GM18858 (cell line): ENCODE measurements around the gene ZNF283.

Experiments used
- ATAC-seq: cut with Tn5 transposase; IDR thresholded peaks from one replicate; pipeline ENCODE4 v1.9.1; 2021; ENCODE audit not compliant: unreplicated experiment

ZNF283 gene

DNA sequence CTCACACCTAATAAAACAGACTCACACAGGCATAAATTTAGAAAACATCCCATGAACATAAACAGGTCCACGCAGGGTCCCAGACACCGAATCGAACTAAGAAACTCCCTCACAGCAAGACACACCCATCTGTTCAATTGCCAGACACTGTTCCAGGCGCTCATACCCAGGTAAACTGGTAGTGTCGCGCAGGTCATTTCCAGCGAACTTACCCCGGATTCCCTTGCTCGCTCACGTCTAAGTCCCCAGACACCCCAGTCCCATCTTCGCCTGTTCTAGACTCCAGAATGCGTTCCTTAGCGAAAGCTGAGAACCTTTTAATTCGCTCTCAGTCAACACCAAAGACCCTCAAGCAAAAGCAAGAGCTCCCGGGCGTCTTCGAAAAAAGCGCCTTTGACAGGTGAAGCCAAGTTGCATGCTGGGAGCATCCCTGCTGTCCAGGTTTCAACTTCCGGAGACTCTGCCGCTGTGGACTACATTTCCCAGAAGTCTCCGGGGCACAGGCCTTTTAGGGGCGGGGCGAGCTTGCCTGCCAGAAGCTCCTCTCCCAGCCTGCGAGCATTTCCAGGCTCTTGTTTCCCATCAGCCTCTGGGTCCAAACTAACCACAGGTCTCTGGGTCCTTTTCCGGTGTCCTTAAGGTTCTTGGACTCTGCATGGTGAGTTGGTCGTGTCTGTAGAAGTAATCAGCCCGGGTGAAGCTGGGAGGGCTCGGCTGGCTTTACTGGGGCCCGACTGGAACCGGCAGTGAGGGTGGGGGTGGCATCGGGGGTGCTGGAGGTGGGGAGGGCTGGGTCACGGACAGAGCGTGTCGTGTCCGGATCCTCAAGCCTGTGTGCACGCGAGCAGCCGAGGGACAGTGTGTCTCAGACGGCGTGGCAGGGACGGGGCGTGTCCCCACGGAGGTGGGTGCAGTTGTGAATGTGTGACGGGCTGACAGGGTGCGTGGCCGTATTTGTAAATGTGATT, at the start of gene ZNF283:
Gene ZNF283 (plus strand): TSS at position 535 of the 968 bp plus-strand sequence. CDS start 6,184 bp downstream, outside the sequence.
- peak; percentile 72 for ATAC-seq

DNA sequence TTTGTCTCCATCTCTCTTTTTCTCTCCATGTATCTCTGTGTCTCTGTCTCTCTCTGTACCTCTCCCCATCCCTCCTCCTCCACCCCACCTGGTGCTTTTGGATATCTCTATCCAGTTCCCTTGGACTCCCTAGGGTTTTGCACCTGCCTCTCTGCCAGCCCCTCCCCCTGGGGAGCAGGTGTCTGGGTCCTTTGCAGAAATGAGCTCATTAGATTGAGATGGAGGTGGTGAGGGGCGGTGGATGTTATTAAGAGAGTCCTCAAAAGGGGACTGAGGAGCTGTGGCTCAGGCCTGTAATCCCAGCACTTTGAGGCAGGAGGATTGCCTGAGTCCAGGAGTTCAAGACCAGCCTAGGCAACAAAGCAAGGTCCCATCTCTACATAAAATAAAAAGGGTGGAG, 48.5 kb upstream of the ZNF283 start:
- no peak for ATAC-seq

DNA sequence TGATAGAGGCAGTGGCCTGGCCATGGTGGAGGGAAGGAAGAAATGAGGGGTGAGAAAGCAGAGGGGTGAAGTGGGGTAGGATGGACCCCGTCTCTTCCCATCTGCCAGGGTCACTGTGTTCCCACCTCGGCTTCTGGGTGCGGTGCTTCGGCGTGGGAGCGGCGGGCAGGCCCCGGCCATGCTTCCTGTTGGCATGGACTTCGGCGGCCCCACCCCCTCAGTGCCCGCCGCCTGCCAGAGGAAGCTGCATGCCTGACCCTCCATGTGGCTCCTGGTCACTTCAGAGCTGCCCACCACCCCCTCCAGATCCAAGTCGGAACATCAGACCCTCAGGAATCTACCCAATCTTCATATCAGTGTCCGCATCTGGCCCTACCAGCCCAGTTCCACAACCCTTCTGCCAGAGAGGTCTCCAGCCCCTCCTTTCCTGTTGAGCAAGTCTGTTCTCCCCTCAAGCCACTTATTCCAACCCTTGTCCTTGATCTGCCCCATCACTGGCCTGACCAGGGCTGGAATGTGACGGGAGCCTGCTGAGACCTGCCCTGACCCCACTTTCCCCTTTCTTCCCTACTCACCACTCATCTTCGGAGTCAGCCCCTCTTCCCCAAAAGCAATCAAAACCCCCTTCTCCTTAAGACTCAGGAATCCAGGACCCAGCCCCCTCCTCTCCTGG, 47.8 kb upstream of the ZNF283 start:
- no peak for ATAC-seq

DNA sequence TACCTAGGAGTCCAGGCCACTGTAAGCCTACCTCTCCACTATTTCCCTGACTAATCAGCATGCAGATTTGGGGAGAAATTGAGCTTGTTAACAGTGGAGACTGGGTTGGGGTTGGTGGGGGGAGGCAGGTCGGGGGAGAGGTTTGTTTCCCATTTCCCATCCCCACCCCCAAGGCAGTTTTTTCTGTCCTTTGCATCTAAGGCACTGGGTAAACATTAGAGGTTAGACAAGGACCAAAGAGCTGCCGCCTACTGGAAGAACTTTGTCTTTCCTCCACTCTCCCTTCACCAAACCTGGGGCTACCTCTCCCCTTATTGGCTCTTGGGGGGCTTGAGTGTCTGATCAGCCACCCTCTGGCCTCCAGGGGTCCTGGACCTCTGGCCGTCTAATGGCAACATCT, 47.3 kb upstream of the ZNF283 start:
- no peak for ATAC-seq

DNA sequence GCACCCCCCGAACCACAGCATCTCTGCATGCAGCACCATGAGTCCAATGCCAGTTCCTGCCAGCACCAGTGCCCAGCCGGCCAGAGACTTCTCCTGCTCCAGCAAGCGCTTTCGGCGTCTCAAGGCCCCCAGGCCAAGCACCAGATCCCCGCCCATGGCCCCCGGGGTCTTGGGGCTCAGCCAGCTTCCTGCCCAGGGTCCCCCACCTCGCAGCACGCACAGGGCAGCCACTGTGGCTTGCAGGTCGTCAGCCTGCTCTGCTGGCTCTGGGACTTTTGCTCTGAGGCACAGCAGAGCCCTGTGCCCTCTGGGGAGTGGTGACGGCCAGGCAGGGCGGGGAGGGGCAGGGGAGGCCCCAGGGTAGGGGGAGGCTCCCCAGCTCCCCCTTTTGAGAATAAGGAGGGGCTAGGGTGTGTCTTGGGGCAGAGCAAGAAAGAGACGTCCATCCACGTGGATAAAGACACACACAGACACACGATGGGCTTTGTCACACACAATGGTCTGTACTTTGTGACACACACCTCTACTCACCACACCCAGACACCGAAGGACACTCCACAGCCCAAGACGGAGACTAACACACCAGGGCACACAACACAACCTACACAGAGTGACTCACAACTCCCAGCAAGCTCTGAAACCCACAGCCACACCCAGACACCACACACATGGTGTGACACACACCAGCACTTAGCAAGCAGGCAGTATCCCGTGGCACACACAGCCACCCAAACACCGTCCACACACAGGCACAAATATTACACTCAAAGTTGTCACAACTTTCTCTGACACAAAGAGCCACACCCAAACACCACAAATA, 46.2 kb upstream of the ZNF283 start, which contains the start of gene KCNN4:
Gene KCNN4 (minus strand): TSS at position 268 of the 820 bp plus-strand sequence. CDS start 112 bp downstream, at position 156.
- no peak for ATAC-seq

DNA sequence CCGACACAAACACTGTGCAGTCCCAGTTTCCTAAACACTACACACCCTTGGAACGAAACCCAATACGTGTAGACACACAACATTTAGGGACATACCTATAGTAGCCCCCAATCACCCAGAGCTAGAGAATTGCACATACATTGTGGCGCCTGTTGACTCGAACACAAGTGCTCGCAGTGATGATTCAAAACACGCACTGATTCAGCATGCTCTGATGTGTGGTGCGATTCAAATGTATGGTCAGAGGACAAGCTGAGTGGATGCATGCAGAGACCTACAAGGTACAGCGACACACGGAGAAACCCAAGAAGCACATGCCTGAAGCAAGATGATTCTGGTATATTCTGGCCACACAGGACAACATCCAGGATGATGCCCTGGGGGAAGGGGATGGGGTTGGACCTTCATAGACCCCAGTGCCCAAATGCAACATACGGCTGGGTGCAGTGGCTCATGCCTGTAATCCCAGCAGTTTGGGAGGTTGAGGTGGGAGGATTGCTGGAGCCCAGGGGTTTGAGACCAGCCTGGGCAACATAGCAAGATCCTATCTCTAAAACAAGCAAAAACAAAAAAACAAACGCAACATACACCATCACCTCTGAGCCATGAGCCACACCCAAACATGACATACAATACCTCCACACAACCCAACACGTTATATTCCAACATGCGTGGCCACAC, 45.4 kb upstream of the ZNF283 start:
- ATAC-seq: no peak

DNA sequence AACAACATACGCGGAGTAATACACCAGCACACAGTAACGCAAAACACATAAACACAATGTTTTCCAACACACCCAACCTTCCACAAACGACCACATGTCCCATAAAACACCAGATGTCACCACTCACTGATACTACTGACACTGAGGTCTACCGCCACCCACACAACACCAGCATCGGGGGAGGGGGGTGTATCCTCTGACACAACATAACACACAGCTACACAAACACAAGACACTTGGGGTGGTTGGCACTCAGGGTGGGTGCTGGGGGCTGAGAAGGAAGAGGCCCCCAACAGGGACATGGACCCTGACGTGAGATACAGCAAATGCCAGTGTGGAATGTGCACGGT, 44.8 kb upstream of the ZNF283 start:
- ATAC-seq: no peak

DNA sequence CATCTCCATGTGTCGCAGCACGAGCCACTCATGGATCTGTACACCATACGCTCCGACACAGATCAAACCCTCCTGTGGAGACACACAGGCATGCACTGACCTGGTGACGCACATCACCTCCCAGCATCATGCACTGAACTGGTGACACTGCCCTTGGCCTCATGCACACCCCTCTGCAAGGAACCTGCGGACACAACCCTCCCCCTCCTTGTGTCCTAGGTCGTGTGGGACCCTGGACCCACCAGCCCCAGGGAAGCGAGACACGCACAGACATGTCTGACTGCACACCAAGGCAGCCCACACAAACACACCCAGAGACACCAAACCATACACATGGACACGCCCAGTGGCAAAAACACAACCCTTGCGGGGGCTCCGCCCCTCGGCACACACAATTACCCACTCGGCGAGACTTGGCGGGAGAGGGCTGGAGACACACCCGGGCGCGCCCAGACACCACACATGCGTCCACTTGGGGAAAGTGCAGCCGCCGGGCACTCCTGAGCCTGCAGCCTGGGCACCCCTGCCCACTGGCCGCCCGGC, 44.4 kb upstream of the ZNF283 start:
- no peak for ATAC-seq

DNA sequence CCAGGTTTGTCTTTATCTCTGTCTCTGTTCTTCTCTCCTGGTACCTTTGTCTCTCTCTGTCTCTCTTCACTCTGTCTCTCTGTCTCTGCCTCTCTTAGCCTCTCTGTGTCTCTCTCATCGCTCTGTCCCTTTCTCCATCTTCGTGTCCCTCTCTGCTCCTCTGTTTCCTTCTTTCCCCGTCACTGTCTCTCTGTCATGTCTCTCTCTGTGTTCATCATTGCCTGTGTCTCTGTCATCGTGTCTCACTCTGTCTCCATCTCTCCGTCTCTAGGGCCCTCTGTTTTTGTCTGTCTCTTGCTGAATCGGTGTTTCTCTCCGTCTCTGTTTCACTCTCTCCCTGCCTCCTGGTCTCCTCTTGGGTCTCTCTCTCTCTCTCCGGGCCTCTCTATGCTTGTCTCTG, 43.5 kb upstream of the ZNF283 start:
- no peak for ATAC-seq

DNA sequence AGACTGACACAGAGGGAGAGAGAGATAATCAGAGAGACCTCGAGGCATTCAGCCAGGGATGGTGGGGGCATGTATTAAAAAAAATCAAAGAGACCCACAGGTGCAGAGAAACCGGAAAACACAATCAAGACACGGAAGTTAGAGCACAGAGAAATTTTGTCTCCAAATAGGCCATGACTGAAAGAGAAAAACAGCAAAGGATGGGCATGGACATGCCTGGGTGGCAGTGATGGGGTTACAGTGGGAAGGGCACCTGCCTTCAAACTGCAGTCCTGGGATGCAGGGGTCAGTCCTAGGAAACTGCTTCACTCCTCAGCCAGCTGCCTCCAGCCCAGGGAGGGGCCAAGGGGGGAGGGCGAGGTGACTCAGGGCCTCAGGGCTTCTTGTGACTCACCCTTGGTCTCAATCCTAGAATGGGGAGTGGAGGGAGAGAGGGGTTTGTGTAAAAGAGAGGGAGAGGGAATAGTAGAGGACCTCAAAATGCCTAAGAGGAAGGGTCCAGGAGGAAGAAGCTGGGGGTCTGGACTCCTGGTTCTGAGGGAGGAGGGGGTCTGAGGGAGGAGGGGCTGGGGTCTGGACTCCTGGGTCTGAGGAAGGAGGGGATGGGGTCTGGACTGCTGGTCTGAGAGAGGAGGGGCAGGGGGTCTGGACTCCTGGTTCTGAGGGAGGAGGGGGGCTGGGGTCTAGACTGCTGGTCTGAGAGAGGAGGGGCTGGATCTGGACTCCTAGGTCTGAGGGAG, 42.7 kb upstream of the ZNF283 start:
- ATAC-seq: no peak

DNA sequence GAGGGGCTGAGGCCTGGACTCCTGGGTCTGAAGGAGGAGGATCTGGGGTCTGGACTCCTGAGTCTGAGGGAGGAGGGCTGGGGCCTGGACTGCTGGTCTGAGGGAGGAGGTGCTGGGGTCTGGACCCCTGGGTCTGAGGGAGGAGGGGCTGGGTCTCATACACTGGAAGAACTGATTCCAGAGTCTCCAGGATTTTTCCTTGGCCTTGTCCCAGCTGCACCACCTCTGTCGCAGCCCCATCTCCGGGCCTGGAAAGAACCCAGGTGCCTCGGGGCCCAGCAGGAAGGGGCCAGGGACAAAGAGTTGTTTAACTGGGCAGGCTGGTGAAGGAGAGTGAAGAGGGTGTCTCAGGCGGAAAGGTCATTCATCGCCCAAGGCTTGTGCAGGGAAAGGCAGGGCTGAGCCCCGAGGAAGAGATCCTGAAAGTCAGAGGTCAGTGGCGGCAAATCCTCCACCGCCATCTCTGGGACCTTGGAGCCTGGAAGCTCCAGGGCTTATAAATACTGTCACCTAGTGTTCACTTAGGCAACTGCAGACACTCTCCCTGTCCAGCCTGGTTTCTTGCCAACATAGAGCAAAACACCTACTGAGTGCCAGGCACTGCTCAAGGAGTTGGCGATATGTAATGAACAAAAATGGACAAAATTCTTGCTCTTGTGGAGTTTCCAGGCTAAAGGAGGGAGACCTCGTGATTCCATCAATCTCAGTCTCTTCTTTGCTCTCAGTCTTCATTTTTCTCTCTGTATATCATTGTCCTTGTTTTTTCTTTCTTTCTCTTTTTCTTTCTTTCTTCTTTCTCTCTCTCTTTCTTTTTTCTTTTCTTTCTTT, 41.9 kb upstream of the ZNF283 start:
- ATAC-seq: peak; percentile 40

DNA sequence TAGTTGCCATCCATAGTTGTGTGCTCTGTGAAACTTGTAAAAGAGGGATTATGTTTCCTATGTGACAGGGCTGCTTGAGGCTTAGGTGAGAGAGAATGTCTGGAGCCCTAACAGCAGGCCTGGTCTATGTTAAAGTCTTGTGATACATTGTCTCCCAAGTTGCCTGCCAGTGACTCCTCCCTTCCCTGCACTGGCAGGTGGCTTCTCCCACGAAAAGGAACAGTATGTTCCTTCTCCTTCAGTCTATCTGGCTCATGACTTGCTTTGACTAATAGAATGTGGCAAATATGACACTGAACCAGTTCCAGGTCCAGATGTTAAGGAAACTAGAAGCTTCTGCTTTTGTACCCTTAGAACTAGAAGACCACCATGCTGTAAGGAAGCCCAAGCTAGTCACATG, 40.5 kb upstream of the ZNF283 start:
- no peak for ATAC-seq

DNA sequence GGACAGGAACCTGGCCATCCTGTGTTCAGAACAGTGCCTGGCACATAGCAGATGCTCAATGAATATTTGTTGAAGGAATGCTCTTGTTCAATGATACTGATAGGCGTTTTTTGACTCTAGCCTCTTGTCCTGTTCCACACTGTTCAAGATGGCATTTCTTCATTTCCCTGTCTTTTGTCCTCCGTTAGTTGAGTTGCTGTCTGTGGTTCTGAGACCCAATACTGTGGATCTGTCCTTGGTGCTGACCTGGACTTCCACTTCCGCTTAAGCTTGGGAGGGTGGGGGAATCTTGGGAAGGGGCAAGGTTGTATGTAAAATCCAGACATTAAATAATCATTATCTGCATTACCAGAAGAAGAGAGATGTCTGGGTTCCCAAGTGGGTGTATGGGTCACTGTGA, 38.1 kb upstream of the ZNF283 start:
- ATAC-seq: no peak

DNA sequence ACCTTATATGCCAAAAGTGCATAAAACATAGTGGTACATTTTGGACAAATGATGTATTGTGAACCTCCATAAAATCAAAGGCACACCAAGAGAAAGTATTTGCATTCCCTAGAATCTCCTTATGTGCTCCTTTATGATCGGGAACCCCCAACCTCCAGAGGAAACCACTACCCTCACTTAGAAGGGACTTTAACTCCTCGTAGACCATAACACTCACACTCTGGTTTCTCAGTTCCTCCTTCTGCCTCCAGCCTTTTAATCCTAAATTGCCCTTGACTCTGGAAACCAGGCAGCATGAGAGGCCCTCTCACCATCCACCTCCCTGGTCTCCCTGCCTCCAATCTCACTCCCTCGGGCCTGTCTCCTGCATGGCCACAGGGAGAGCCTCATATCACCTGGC, 36.5 kb upstream of the ZNF283 start:
- no peak for ATAC-seq

DNA sequence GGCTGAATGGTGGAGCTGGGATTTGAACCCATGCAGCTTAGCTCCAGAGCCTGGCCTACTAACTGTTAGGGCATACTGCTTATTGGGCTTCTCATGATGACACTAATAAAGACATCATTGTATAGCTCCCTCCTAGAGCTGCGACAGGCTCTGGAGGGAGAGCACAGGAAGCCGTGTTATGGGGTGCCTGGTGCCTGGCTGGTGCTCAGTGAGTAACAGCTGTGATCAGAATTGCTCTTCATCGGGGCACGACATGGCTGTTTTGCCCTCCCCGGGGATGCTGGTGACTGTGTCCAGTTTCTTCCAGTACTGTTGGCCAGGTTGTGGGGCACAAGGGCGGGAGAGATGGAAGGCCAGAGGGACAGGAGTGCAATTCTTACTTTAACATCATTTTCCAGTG, 30.0 kb upstream of the ZNF283 start:
- no peak for ATAC-seq

DNA sequence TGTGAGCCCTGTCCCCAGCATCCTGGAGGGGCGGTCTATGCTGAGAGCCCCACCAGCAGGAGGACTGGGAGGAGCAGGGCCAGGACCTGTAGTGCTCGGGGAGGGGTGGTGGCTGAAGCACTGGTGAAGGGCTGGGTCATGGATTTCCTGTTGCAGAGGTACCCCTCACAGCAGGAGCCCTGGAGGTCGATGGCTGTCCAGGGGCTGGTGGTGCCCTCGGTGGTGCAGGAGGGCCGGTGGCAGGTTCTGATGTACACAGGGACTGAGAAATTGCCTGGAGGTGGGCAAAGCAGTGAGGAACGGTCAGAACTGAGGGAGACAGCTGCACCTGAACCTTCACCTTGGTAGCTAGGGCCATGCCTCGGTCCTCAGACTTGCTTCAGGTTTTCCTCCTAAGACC, 29.6 kb upstream of the ZNF283 start:
- no peak for ATAC-seq

DNA sequence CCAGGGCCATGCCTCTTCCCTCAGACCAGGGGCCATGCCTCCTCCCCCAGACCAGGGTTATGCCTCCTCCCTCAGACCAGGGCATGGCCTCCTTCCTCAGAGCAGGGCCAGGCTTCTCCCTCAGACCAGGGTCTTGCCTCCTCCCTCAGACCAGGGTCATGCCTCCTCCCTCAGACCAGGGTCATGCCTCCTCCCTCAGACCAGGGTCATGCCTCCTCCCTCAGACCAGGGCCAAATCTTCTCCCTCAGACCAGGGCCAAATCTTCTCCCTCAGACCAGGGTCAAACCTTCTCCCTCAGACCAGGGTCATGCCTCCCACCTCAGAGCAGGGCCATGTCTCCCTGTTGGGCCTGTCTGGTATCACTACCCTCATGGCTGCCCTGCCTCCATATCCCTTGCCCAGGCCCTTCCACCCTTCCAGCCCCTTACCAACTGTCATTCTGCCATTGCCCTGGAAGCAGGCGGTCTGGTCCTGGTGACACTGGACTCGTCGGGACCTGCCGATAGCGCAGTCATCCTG, 29.0 kb upstream of the ZNF283 start:
- no peak for ATAC-seq

DNA sequence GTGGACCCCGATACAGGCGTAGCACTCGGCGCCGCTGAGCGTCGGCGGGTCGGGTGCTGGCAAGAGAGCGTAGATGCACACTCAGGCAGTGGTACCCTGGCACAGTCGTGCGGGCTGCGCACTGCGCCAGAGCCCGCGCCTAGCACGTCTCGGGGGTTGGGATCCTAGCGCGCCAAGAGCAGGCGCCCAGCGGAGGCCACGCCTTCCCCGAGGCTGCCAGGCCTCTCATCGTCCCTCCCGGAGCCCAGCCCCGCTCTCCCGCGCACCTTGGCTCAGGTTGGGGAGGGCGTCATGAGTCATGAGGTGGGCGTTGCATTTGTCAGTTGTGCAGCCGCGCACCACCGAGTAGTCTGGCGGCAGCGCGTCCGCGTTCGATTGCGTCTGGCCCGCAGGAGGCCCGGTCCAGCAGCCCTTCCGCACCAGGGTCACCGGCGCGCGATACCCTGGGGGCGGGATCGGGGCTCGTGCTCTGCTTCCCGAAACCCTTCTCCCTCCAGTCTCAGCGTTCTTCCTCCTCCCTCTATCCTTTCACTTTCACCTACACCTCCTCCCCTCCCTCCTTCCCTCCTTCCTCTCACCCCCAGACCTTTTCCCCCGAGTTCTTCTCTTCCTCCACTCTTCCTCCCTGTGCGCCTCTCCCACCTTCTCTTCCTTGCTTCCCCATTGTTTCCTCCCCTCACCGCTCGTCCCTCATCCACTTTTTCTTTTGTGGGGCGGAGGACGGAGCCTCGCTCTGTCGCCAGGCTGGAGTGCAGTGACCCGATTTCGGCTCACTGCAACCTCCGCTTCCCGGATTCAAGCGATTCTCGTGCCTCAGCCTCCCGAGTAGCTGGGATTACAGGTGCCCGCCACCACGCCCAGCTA, 28.3 kb upstream of the ZNF283 start:
- no peak for ATAC-seq
